ENCODE measurements around the gene AHNAK2.

Gene AHNAK2

DNA sequence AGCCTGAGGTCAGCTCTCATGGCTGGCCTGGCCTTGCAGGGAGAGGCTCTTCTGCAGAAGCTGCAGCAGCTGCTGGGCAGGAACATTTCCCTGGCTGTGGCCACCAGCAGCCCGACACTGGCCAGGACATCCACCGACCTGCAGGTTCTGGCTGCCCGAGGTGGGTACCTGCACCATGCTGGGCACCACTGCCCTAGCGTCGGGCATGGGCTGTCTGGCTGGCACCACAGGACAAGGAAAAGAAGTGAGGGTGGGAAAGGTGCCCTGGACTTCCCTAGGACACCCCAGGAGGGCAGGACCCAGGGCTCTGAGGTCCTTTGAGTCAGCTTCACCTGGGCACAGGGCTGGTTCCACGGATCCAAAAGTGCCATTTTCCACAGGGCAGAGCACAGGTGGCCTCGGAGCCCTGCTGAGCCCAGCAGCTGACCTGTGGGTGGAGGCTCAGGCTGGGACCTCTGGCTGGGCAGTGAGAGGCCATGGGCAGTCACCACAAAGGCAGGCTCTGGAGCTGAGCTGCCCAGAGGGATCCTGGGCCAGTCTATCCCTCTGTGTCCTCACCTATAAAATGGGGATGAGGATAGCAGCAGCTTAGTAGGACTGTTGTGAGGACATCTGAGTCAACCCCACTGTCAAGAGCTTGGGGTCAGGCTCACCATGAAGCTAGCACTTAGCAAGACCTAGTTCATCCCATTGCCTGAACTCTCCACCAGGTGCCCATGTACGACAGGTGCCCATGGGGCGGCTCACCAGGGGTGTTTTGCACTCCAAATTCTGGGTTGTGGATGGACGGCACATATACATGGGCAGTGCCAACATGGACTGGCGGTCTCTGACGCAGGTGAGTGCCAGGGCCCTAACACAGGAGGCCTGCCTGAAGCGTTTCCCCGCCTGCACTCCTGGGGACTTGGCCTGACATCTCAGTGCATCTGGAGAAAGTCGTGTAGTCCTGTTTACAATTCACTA is 48.6 kb downstream of the AHNAK2 start:
- TF ChIP-seq, protein P1, sequence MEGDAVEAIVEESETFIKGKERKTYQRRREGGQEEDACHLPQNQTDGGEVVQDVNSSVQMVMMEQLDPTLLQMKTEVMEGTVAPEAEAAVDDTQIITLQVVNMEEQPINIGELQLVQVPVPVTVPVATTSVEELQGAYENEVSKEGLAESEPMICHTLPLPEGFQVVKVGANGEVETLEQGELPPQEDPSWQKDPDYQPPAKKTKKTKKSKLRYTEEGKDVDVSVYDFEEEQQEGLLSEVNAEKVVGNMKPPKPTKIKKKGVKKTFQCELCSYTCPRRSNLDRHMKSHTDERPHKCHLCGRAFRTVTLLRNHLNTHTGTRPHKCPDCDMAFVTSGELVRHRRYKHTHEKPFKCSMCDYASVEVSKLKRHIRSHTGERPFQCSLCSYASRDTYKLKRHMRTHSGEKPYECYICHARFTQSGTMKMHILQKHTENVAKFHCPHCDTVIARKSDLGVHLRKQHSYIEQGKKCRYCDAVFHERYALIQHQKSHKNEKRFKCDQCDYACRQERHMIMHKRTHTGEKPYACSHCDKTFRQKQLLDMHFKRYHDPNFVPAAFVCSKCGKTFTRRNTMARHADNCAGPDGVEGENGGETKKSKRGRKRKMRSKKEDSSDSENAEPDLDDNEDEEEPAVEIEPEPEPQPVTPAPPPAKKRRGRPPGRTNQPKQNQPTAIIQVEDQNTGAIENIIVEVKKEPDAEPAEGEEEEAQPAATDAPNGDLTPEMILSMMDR (conservative IDR thresholded peaks at IDR 0.05; ENCODE audit: control insufficient read depth, insufficient read depth, low read depth, low read length), result no peak
- H3K4me3 ChIP-seq (ENCODE audit: control insufficient read depth, low read depth, low read length), result no peak overlapping the region
- DNase-seq (ENCODE audit: low read depth), result no peak

DNA sequence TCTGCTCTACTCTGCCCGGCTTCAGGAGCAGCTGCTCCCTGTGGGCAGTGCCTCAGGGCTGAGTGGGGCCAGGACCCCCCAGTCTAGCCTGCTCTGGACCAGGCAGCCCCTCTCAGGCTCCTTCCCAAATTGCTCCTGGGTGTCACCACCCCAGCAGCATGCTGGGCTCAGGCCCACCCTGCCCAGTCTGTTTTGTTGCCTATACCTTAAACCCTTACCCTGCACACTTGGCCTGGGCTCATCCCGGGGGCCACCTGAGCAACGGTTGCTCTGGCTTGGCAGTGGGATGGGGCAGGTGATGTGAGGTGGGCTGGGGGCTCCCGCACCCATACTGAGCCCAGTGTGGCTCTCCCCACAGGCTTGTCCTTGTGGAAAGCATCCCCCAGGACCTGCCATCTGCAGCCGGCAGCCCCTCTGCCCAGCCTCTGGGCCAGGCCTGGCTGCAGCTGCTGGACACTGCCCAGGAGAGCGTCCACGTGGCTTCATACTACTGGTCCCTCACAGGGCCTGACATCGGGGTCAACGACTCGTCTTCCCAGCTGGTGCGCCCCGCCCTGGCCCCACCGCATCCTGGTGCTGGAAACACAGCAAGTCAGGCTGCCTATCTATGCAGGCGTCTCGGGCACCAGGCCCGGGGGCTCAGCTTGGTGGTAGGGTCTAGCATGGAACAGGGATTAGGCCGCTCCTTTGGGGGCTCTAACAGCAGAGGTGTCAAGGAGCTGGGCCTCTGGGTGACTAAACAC is 49.6 kb downstream of the AHNAK2 start:
- TF ChIP-seq, protein P1 (conservative IDR thresholded peaks at IDR 0.05; ENCODE audit: control insufficient read depth, insufficient read depth, low read depth, low read length), result no peak
- no peak overlapping the region for H3K4me3 ChIP-seq (ENCODE audit: control insufficient read depth, low read depth, low read length)
- no peak for DNase-seq (ENCODE audit: low read depth)

DNA sequence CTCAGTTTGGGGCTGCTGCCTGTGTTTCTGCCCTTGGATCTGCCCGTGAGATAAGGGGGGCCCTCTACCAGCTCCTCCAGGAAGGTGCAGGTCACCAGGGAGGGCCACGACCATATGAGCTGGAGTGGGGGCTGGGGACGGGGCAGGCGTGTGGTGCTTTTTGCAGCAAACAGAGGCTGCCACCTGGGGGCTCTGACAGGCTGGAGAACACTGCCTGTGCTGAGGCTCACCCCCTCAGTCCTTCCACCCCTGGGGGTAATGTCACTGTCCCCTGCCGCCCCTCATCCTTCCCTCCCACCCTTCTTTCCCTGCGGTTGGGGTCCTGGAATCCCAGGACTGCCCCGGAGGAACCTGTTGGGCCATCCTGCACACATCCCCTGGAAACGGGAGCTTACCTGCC is 50.3 kb downstream of the AHNAK2 start:
- no peak overlapping the region for H3K4me3 ChIP-seq (ENCODE audit: control insufficient read depth, low read depth, low read length)
- no peak for DNase-seq (ENCODE audit: low read depth)
- TF ChIP-seq, protein P1 (conservative IDR thresholded peaks at IDR 0.05; ENCODE audit: control insufficient read depth, insufficient read depth, low read depth, low read length), result no peak

DNA sequence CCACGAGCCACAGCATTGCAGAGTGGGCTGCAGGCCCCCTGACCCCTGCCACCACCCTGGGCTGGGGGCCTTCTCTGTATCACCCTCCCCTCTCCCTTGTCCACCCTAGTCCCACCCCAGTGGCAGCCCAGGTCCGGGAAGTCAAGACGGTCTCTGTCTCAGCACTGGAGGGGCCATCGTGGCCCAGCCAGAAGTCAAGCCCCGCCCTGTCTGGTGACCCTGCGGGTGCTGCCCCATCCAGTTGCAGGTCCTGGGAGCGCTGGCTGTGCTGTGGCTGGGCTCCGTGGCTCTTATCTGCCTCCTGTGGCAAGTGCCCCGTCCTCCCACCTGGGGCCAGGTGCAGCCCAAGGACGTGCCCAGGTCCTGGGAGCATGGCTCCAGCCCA is 50.8 kb downstream of the AHNAK2 start:
- H3K4me3 ChIP-seq (ENCODE audit: control insufficient read depth, low read depth, low read length), result no peak overlapping the region
- DNase-seq (ENCODE audit: low read depth), result no peak
- TF ChIP-seq, protein P1 (conservative IDR thresholded peaks at IDR 0.05; ENCODE audit: control insufficient read depth, insufficient read depth, low read depth, low read length), result no peak

DNA sequence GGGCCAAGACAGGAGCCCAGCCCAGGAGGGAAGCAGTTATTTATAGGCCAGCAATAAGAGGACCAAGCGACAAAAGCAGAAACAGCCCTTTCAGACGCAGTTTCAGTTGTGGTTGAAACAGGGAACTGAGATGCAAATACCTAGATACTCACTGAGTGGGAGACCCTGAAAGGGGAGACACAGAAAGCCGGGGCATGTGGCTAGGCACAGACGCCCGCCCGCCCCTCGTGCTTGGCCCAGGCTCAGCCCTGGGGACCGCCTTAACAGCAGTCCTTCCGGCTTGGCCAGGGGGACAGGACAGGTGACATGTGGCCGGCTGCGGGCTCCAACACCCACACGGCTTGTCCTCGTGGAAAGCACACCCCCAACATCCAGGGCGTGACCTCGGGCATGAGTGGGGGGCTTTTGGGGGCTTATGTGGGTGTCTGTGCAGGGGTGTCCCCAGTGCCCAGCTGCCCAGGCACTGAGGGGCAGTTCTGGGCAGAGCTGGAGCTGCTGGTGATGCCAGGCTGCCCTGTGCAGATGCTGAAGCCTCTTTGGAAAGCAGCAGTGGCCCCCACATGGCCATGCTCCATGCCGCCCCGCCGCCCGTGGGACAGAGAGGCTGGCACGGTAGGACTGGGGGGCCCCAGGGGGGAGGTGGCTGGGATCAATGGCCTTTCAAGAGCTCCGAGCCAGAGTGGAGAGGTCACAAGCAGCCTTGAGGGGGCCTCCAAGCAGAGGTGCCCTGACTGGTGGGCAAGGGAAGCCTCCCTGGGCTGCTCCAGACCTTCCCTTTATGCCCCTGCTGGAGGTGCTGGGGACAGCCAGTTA is 51.3 kb downstream of the AHNAK2 start:
- H3K4me3 ChIP-seq (ENCODE audit: control insufficient read depth, low read depth, low read length), result no peak overlapping the region
- TF ChIP-seq, protein P1 (conservative IDR thresholded peaks at IDR 0.05; ENCODE audit: control insufficient read depth, insufficient read depth, low read depth, low read length), result no peak
- DNase-seq (ENCODE audit: low read depth), result no peak

All from fibroblast of mammary gland (primary cell).